HCEC 1CT (cell line): ENCODE results near the gene TMEM263.

Experiments
- DNase-seq: peaks from one replicate; pipeline ENCODE4 v3.0.0-alpha.2; 2017

Gene TMEM263

DNA sequence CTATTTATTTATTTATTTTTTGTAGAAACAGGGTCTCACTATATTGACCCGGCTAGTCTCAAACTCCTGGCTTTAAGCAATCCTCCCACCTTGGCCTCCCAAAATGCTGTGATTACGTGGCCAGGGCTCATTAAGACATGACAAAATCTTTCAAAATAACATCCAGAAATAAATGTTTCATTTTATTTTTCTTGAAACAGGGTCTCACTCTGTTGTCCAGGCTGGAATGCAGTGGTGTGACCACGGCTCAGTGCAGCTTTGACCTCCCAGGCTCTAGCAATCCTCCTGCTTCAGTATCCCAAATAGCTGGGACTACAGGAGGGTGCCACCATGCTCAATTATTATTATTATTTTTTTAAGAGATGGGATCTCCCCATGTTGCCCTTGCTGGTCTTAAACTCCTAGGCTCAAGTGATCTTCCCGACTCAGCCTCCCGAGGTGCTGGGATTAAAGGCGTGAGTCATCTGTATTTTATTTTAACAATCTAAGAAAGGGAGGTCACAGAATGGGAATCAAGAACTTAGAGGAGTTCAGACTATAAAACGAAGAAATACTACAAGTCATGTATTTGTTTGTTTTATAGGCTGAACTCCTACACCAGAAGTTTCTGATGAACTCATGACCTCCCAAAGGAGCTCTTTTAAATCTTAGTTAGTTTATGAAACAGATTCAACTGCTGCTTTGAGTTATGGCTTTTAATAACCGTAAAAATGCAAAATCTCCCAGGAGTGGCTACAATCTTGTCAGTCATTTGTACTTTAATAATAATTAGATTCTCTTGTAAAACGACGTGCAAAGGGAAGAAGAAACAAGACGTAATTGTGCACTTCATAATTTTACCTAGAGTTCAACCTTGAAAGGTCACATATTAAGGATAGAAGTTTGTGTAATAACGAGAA, 2.1 kb upstream of the TMEM263 start:
- DNase-seq: peak; percentile 58

GRCh38 chr12:106954462-106955376, 988 bp upstream of the TMEM263 start:
- peak; percentile 17 for DNase-seq

DNA sequence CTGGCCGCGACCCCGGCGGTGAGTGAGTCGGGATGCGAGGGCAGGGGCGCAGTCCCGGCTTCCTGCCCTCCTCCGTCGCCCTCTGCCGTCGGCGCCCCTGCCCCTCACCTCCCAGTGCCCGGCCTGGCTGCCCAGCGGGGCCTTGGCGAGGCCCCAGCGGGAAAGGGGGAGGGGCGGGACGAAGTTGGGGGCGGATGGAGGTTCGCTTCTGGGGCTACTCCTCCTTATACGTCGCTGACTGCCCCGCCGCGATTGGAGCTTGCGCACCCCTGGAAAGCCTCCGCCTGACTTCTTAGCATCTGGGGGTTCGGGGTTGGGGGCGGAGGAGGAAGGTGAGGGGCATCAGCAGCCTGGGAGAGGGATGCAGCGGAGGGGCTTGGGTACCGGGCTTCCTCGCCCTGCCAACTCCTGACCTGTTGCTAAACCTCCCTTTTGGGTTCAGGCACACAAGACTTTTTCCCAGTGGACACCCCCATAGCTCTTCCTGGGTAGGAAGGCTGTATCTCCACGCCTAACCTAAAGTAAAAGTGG, 406 bp downstream of the TMEM263 start:
- DNase-seq: peak; percentile 69

GRCh38 chr12:106957583-106957982, 1.9 kb downstream of the TMEM263 start:
- no peak for DNase-seq

GRCh38 chr12:106960443-106960842, 4.7 kb downstream of the TMEM263 start:
- no peak for DNase-seq

- DNase-seq: no peak
These were observed 6.6 kb downstream of the TMEM263 start for GRCh38 chr12:106962286-106962685.

GRCh38 chr12:106964526-106964925, 8.8 kb downstream of the TMEM263 start:
- DNase-seq: no peak

DNA sequence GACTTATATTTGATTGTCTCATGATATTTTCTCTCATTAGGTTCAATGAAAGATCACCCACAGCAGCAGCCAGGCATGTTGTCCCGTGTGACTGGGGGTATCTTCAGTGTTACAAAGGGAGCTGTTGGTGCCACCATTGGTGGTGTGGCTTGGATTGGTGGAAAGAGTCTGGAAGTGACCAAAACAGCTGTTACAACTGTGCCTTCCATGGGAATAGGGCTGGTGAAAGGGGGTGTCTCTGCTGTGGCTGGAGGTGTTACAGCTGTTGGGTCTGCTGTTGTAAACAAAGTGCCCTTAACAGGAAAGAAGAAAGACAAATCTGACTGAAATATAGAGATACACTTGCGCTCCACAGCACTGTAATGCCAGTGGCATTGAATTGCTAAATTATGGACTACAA, 15.4 kb downstream of the TMEM263 start:
- DNase-seq: no peak

GRCh38 chr12:106973545-106973944, 17.8 kb downstream of the TMEM263 start:
- DNase-seq: no peak

- DNase-seq: no peak
These were observed 18.8 kb downstream of the TMEM263 start for GRCh38 chr12:106974511-106974910.

DNA sequence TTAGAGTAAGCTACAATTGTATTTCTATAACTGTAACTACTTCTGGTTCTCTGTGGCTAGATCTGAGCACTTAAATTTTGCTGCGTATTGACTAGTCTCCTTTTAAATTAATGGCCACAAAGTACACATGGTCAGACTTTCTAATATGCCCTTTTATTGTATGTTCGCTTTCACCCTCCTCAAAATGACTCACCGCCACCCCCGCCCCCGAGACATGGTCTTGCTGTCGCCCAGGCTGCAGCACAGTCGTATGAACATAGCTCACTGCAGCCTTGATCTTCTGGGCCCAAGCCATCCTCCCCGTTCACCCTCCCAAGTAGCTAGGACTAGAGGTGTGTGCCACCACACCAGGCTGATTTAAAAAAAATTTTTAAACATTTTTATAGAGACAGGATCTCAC, 19.4 kb downstream of the TMEM263 start:
- no peak for DNase-seq

GRCh38 chr12:106975993-106976658, 20.4 kb downstream of the TMEM263 start:
- peak; percentile 84 for DNase-seq

DNA sequence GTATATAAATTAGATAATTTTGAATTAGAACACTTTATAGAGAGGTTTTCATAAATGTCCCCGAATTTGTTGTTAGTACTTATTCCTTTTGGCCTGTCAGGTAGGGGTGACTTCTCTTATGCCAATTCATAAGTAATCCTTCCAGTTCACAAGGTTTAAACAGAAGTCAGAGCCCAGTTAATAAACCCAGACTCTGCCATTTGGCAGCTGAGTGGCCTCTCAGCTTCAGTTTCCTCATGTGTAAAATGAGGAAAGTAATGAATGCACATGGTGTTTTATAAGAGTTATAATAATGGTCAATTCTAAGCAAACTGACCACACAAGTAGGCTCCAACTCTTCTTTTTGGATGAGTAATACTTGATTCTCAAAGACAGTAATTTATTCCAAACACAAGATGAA, 21.0 kb downstream of the TMEM263 start:
- DNase-seq: peak; percentile 36

GRCh38 chr12:106978035-106978800, 22.5 kb downstream of the TMEM263 start:
- DNase-seq: no peak

GRCh38 chr12:106980944-106981343, 25.2 kb downstream of the TMEM263 start:
- DNase-seq: no peak

DNA sequence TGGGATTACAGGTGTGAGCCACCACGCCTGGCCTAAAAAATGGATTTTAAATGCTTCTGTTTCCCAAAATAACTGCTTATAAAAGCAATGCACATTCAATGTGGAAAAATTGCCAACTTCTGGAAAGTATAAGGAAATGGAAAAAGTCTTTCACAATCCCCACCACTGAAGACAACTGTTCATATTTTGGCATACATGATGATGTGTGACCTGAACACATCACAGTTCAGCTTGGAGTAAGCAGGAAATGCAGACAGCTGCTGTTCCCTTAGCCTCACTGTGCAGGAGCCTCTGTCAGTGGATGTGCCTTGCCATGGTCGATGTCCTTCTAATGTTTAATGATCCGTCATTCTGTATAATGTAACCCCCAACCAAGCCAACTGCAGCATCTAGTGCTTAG, 26.1 kb downstream of the TMEM263 start:
- peak; percentile 31 for DNase-seq

DNA sequence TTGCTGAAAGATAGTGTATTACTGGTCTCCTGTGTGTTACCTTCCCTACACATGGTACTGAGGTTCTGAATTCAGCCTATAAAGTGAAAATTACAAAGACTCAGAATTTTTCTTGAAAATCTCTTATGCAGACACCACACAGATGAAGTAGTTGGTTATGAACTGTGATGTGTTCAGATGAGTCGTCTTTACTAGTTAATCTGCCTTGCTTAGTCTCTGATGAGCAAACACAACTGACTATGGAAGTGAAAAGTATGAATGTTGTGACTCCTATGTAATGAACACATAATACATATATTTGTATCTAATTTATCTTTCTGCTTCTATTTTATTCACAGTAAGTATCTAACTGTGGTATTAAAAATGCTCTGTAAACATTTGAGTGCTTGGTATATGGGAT, 26.5 kb downstream of the TMEM263 start:
- peak; percentile 33 for DNase-seq

- no peak for DNase-seq
These were observed 29.0 kb downstream of the TMEM263 start for GRCh38 chr12:106984588-106985137.

DNA sequence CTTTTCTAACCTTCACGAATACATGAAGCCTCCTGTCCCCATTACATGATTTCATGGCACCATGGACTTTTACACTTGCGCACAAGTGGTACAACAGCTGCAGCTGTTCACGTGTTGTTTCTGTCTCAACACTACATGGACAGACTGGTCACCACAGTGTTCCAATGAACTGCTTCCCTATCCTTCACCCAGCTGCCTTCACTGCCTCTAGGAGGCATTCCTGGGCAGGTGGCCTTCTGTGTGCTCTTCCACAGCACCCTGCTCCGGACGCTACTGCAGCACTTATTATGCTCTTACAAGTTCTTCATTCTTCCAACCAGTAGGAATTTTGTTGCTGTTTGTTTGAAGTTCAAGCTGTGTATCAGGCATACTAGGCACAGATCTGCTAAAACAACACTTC, 29.8 kb downstream of the TMEM263 start:
- no peak for DNase-seq

GRCh38 chr12:106986135-106986534, 30.4 kb downstream of the TMEM263 start:
- no peak for DNase-seq

- peak; percentile 95 for DNase-seq
These were observed 31.1 kb downstream of the TMEM263 start, which contains the start of gene MTERF2 for GRCh38 chr12:106986625-106987389. MTERF2 (minus strand) TSS chr12:106987146; CDS start chr12:106978714, 8,432 bp downstream.
